HG03460 (cell line): ENCODE measurements around the gene HAUS8.
"Not testable (repeated sequence)": the region's sequence is repeated elsewhere in the genome, so short reads cannot be mapped to it uniquely, and the experiment has no call there.

ENCODE experiments used
- ATAC-seq: cut with Tn5 transposase; IDR thresholded peaks from one replicate; pipeline ENCODE4 v1.9.1; 2021; ENCODE audit not compliant: unreplicated experiment

HAUS8 gene, protein sequence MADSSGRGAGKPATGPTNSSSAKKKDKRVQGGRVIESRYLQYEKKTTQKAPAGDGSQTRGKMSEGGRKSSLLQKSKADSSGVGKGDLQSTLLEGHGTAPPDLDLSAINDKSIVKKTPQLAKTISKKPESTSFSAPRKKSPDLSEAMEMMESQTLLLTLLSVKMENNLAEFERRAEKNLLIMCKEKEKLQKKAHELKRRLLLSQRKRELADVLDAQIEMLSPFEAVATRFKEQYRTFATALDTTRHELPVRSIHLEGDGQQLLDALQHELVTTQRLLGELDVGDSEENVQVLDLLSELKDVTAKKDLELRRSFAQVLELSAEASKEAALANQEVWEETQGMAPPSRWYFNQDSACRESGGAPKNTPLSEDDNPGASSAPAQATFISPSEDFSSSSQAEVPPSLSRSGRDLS

GRCh38 chr19:17075035-17075863 lies at the start of gene HAUS8, which contains the start of gene MYO9B:
TSS of gene HAUS8 (minus strand) at chr19:17075452. CDS start at chr19:17075422, 30 bp downstream.
TSS of gene MYO9B (plus strand) at chr19:17075777. CDS start at chr19:17101718, 25,941 bp downstream.
- peak; percentile 59 for ATAC-seq

DNA sequence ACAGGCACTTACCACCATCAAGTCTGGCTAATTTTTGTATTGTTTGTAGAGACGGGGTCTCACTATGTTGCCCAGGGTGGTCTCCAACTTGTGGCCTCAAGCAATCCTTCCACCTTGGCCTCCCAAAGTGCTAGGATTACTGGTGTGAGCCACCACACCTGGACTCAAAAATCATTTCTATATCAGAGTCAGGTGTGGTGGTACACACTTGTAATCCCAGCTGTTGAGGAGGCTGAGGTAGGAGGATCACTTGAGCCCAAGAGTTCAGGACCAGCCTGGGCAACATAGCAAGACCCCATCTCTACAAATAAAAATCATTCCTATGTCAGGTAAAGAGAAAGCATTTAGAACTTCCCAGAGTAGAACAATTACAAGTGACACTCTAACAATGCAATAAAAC lies 48.8 kb upstream of the HAUS8 start:
- ATAC-seq = no peak

- ATAC-seq = no peak
Observed at GRCh38 chr19:17123041-17123440, 47.8 kb upstream of the HAUS8 start.

- ATAC-seq = no peak
Observed at GRCh38 chr19:17121736-17122293, 46.6 kb upstream of the HAUS8 start.

DNA sequence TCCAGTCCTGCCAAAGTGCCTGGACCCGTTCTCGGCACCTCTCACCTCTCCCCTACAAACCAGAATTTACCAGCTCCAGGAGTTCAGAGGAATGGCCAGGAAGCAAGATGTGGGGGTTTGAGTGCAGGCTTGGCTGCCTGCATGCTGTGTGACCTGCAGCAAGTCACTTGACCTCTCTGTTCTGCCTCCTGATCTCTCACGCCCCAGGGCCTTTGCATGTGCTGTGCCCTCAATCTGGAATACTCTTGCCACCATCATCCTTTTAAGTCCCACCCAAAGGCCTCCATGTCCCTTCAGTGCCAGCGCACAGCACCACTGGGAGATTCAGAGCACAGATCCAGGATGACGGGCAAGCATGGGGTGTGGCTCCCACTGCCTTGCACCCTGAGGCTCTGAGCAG lies 43.7 kb upstream of the HAUS8 start:
- no peak for ATAC-seq

- no peak for ATAC-seq
Observed at GRCh38 chr19:17116996-17117702, 41.9 kb upstream of the HAUS8 start.

- ATAC-seq = no peak
Observed at GRCh38 chr19:17114414-17114831, 39.2 kb upstream of the HAUS8 start.

DNA sequence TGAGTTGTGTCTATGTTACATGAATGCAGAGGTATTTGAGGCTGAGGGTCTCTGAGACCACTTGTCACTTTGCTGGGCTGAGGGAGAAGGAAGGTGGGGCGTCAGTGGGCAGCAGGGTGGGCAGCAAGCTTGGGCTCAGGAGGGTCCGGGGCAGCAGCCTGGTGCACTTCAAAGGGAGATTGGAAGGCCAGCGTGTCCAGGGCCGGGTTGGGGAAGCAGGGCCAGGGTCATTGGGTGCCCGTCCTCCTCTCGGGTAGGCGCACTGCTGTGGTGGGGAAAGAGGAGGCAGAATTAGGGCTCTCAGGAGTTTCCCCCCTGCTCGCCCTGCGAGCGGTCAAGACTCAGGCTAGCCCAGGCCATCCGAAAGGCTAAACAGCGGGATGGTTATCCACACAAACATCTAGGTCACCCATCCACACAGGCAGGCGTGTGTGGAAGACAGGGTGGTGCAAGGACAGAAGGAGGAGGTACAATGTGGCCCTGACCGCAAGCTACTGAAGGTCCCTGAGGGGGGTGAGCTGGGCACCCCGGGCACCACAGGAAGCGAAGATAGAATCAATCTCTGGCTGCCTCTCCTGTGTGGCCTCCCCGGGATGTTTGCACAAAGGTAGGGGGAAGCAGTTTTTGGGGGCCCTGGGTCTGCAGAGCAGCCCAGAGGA lies 38.0 kb upstream of the HAUS8 start:
- ATAC-seq = no peak

DNA sequence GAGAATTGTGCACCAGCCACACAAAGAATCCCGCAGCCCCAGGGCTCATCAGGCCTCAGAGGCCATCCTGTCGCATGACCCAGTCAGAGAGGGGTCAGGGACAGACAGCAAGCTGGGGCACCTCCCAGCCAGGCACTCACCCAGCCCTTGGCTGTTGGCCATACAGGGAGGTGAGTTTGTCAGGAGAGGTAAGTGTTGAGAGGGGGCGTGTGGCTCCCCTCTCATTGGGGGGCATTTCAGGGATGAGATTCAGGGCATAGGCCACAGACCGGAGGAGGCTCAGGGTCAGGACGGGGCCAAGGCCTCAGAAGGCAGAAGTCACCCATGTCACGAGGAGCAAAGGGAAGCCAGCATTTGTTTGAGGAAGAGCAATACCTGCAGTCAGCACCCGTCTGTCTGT lies 37.4 kb upstream of the HAUS8 start:
- no peak for ATAC-seq

DNA sequence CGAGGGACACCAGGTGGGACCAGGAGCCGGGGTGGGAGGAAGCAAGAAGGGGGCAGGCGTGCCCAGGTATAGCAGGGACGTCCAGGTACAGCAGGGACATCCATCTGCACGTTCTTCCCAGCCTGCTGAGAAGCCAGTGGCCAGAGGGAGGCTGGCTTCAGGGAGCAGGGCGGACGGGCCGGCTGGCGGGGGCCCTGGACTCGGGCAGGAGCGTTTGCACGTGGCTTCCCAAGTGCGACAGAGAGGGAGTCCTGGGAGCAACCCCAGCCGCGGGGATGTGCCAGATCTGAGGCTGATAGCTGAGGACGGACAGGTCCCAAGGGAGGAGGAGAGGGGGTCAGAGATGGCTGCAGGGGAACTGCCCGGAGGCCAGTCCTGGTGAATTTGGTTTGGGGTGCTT lies 37.0 kb upstream of the HAUS8 start:
- no peak for ATAC-seq

DNA sequence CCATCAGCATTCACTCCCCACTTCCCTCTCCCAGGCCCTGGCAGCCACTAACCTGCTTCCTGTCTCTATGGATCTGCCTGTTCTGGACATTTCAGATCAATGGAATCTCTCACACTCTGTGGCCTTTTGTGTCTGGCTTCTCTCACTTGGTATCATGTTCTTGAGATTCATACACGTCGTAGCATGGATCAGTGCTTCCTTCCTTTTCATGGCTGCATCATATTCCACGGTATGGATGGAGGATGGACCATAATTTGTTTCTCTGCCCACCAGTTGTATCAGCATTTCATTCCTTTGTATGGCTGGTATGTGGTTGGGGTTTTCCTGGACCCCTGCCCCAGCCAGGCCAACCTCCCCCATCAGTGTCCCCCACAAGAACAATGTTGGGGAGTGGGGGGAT lies 36.5 kb upstream of the HAUS8 start:
- ATAC-seq = no peak

DNA sequence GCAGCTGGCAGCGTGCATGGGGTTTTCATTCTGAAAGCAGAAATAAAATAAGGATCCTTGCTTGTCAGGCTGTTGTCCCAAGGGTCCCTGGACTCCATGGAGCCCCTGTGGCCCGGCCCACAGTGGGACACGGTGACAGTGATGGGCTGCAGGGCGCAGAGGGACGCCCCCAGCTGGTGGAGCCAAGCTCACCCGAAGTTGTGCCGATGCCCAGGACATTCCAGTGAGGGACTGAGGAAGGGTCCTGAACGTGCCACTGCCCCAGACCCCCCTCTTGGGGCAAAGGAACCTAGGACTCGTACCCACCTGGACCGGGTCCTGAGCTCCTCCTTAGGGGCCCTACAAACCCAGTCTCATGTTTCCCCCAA lies 35.3 kb upstream of the HAUS8 start:
- no peak for ATAC-seq

- ATAC-seq = no peak
Observed at GRCh38 chr19:17109962-17110598, 34.8 kb upstream of the HAUS8 start.

GRCh38 chr19:17109300-17109699 lies 34.0 kb upstream of the HAUS8 start:
- no peak for ATAC-seq

GRCh38 chr19:17108453-17108784 lies 33.2 kb upstream of the HAUS8 start:
- ATAC-seq = no peak

DNA sequence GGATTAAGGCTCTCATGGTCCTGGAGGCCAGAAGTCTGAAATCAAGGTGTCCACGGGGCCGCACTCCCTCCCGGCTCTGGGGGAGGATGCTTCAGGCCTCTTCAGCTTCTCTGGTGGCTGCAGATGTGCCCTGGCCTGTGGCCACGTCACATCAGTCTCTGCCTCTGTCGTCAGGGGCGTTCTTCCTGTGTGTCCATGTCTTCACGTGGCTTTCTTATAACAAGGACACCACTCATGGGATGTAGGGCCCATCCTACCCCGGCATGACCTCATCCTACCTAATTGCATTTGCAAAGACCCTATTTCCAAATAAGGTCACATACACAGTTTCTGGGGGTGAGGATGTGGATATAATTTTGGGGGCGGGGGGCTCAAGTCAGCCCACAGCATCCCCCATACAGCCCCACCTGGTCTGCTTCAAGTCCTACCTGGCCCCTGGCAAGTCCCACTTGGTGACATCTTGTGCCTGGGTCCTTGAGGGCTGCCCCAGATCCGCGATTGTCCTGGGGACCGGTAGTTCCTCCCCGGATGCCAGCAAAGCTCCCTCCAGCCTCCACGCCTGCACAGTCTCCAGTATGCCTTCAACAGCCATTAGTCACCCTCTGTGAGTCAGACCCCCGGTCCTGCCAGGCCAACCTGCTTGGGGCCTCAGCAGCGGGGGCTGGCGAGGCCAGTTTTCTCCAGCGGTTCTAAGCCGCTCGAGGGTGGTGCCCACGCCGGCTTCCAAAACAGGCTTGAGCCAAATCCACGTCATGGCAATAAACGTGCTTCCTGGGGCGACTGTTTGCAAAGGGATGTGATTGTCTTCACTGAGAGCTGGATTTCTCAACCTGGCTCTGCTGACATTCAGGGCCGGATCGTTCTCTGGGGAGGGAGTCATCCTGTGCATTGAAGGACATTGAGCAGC lies 32.5 kb upstream of the HAUS8 start:
- no peak for ATAC-seq

- ATAC-seq = not testable (repeated sequence)
Observed at GRCh38 chr19:17106964-17107363, 31.7 kb upstream of the HAUS8 start.

DNA sequence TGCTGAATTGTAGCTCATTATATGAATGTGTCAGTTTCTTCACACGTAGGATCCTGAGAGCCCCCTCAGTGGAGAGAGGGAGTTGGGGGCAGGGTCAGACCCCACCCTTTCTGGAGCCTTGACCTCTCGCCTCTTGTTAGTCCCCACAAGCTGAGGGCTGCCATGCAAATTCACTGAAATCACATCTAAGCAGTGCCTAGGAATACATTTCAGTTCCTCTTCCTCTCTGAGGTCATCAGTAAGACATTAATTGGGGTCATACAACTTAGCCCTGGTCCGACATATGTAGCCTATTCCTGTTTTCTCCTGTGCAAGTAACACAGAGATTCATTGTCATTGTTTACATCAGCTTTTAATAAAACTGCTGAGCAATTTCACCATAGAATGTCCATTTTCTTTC lies 30.3 kb upstream of the HAUS8 start:
- ATAC-seq = no peak

GRCh38 chr19:17104679-17105078 lies 29.4 kb upstream of the HAUS8 start:
- ATAC-seq = no peak
